Psoas muscle (tissue), 8 donors: Measurements from ENCODE around the gene CAB39. TPM values are rescaled to one million over a fixed set of nuclear protein-coding genes. Genes with fewer than 3 reads are reported as not detected.

Experiments
- ATAC-seq, 4 donors: fragments of 200-7000 bp; cut with Tn5 transposase; one replicate each; pipeline ENCODE4 v1.9.1; 2020; ENCODE audit warnings: moderate library complexity in 3 of 4, mild to moderate bottlenecking in 2 of 4
- DNase-seq, 2 donors: peaks; one replicate each; pipeline ENCODE4 v3.0.0-alpha.2; 2020
- H3K27ac ChIP-seq: fragments of 200-600 bp; one replicate; pipeline ENCODE4 v1.8.0; 2022
- H3K27me3 ChIP-seq, 3 donors: fragments of 200-600 bp in 1 of 3; one replicate each; pipeline versions ENCODE4 v1.6.1 to v1.8.0; 2013 to 2022; ENCODE audit warnings: low read length in 2 of 3, mild to moderate bottlenecking in 2 of 3, moderate library complexity in 1 of 3; ENCODE audit not compliant: insufficient read depth in 3 of 3
- H3K36me3 ChIP-seq, 2 donors: fragments of 200-600 bp in 1 of 2; one replicate each; pipeline versions ENCODE4 v1.6.1 to v1.8.0; 2013 to 2022; ENCODE audit warnings: low read depth in 1 of 2, mild to moderate bottlenecking in 1 of 2, moderate library complexity in 1 of 2; ENCODE audit not compliant: insufficient read depth in 1 of 2
- H3K4me1 ChIP-seq: fragments of 200-600 bp; one replicate; pipeline ENCODE4 v1.8.0; 2022
- H3K4me3 ChIP-seq: fragments of 200-600 bp; one replicate; pipeline ENCODE4 v1.8.0; 2022; ENCODE audit warnings: mild to moderate bottlenecking
- H3K9me3 ChIP-seq: fragments of 200-600 bp; one replicate; pipeline ENCODE4 v1.8.0; 2022
- WGBS, 3 donors: extraction: QIAGEN DNeasy Blood & Tissue Kit; methylation state at CpG; one replicate each; pipeline versions ENCODE4 v1.1.6 to v1.1.7; 2013; 5-methylcytosine and 5-hydroxymethylcytosine counted together
- intact Hi-C, 2 donors: fragments of 100-400 bp; cut with DNase I; formaldehyde crosslinking; loops; one replicate each; pipeline versions ENCODE4 v1.11.0 to v1.14.2; 2022
- polyA plus RNA-seq, 3 donors: library from polyadenylated mRNA; stranded (reverse); fragments of 200-250 nt; gene quantifications; one replicate each; pipeline ENCODE4 v1.2.3, GENCODE V29; 2013
- total RNA-seq, 4 donors: library from RNA; stranded (reverse); fragmentation: NEBNext Ultra II Directional in 2 of 4; extraction: Animal tissue kit (Norgen Biotek cat#: 25700) in 2 of 4; gene quantifications; one replicate each; pipeline versions ENCODE4 v1.2.1 to v1.2.4, GENCODE V29; 2021 to 2023
- TF ChIP-seq, protein P1 (sequence below): fragments of 200-600 bp; IDR thresholded peaks from one replicate; pipeline ENCODE4 v1.8.0; 2022; ENCODE audit warnings: antibody characterized with exemption
- donor health status: healthy with polysubstance abuse.
- donor health status: DM: no; HTN: no; CAD: no; lungs with moderate emphysema.
- donor health status: Bipolar disorder and iron deficiency.
- donor health status: healthy.
- donor health status: DM: yes; HTN: yes; CAD: no.
- donor health status: DM: no; HTN: no; CAD: no.
- donor health status: DM: no; HTN: no; CAD: no.
- donor health status: DM: yes; HTN: yes; CAD: no.

Gene CAB39
- total and polyA plus RNA-seq, 7 donors, result 36.0 to 166 (median 123) TPM

DNA sequence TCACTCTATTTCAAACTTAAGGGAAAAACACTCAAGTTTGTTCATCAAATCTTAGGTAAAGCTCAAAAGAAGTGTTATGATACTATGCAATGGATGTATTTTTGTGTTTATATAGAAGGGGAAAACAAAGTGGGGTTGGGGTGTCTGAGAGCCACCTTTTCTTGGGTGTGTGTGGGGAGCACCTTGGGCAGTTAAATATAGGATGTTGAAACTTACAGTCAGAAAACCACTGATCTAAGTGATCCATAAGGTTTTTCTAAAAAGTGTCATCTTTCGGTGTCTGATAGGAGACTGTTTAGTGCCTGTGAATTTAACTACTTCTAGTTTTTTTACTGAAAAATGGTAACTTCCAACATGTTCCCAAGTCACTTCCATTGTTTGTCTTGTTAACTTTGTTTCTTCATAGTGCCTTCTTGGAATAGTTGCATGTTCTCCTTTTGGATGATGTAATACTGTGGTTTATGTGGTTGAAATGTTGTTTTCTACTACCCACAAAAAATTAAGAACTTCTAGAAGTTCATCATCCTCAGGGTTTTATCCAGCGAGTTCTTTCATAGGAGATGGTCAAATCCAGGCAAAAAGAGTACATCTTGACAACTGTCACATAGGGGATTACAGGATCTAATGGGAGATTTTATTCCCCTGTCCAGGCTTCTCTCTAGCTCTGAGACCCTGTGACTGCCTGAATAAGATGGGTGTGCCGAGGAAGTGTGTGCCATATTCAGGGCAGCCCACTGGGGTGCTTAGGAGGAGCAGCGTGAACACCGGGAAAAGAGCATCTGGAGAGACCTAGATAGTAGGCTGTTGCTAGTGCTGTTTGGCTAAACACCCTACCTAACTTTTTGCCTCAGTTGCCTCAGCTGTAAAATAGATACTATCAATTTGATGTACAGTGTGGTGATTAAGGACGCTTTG, 46.2 kb downstream of the CAB39 start:
- WGBS, 3 donors, result 89 to 95% (median 92%) methylated on average over 6 of the region's 6 CpGs
- Histone ChIP-seq H3K36me3 (peaks cover 2 to 30% of the 10 kb centered on the region in 2 donors), H3K9me3 (no peaks in the 10 kb centered on the region), H3K4me1 (peaks cover 43% of the 10 kb centered on the region), H3K27ac (peak overlapping the region; percentile 64), H3K27me3 (no peaks in the 10 kb centered on the region), H3K4me3 (no peak overlapping the region)
- intact Hi-C loops, result loop anchor here in 1 of 2 donors (5.0 kb wide), 1 partner anchor 37 kb away; no protein-coding TSS in a partner anchor
- ATAC-seq, result no peak
- TF ChIP-seq, protein P1, sequence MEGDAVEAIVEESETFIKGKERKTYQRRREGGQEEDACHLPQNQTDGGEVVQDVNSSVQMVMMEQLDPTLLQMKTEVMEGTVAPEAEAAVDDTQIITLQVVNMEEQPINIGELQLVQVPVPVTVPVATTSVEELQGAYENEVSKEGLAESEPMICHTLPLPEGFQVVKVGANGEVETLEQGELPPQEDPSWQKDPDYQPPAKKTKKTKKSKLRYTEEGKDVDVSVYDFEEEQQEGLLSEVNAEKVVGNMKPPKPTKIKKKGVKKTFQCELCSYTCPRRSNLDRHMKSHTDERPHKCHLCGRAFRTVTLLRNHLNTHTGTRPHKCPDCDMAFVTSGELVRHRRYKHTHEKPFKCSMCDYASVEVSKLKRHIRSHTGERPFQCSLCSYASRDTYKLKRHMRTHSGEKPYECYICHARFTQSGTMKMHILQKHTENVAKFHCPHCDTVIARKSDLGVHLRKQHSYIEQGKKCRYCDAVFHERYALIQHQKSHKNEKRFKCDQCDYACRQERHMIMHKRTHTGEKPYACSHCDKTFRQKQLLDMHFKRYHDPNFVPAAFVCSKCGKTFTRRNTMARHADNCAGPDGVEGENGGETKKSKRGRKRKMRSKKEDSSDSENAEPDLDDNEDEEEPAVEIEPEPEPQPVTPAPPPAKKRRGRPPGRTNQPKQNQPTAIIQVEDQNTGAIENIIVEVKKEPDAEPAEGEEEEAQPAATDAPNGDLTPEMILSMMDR, result no peak
- DNase-seq, result no peak

GRCh38 chr2:230759481-230760167, 47.0 kb downstream of the CAB39 start:
- TF ChIP-seq, protein P1, result no peak
- H3K4me1 ChIP-seq, result peaks cover 43% of the 10 kb centered on the region
- H3K27ac ChIP-seq, result peak overlapping the region; percentile 64
- H3K9me3 ChIP-seq, result no peaks in the 10 kb centered on the region
- intact Hi-C loops, result loop anchor here in 1 of 2 donors (5.0 kb wide), 1 partner anchor 37 kb away; no protein-coding TSS in a partner anchor
- no peak overlapping the region for H3K4me3 ChIP-seq
- H3K27me3 ChIP-seq, result no peaks in the 10 kb centered on the region
- DNase-seq (no peak), ATAC-seq (no peak)
- H3K36me3 ChIP-seq, result peaks cover 2 to 36% of the 10 kb centered on the region in 2 donors
- WGBS, 3 donors, result 86 to 92% (median 90%) methylated on average over 11 of the region's 11 CpGs

DNA sequence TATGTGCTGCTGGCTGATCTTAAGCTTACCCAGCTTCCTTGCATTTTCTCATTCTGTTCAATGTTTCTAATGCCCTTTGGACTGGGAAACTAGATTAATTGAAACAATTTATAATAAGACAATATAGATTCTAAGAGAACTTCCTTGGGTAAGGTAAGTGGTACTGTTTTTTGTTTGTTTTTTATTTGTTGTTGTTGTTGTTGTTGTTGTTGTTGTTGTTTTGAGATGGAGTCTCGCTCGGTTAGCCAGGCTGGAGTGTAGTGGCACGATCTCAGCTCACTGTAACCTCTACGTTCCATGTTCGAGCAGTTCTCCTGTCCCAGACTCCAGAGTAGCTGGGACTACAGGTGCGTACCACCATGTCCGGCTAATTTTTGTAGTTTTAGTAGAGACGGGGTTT, 49.1 kb downstream of the CAB39 start:
- Histone ChIP-seq H3K9me3 (no peaks in the 10 kb centered on the region), H3K27ac (no peak overlapping the region), H3K36me3 (peaks cover 2 to 45% of the 10 kb centered on the region in 2 donors), H3K27me3 (no peaks in the 10 kb centered on the region), H3K4me1 (peaks cover 38% of the 10 kb centered on the region), H3K4me3 (no peak overlapping the region)
- DNase-seq (no peak), ATAC-seq (no peak)
- TF ChIP-seq, protein P1, result no peak
- 97 to 99% (median 98%) methylated on average over 8 of the region's 8 CpGs for WGBS, 3 donors
- intact Hi-C loops, result no loop called here

GRCh38 chr2:230762317-230762896, 49.8 kb downstream of the CAB39 start:
- H3K36me3 ChIP-seq, result peaks cover 2 to 48% of the 10 kb centered on the region in 2 donors
- ATAC-seq (peak; percentile 39 to 69 (median 54)), DNase-seq (no peak)
- 84 to 89% (median 89%) methylated on average over 4 of the region's 4 CpGs for WGBS, 3 donors
- TF ChIP-seq, protein P1, result peak; percentile 38
- no peak overlapping the region for H3K27ac ChIP-seq
- H3K4me1 ChIP-seq, result peaks cover 39% of the 10 kb centered on the region
- H3K27me3 ChIP-seq, result no peaks in the 10 kb centered on the region
- H3K9me3 ChIP-seq, result no peaks in the 10 kb centered on the region
- no peak overlapping the region for H3K4me3 ChIP-seq
- intact Hi-C loops, result no loop called here
